ENCODE results near the gene TRMT1.
"Not testable (repeated sequence)": the region's sequence is repeated elsewhere in the genome, so short reads cannot be mapped to it uniquely, and the experiment has no call there.

Gene TRMT1

DNA sequence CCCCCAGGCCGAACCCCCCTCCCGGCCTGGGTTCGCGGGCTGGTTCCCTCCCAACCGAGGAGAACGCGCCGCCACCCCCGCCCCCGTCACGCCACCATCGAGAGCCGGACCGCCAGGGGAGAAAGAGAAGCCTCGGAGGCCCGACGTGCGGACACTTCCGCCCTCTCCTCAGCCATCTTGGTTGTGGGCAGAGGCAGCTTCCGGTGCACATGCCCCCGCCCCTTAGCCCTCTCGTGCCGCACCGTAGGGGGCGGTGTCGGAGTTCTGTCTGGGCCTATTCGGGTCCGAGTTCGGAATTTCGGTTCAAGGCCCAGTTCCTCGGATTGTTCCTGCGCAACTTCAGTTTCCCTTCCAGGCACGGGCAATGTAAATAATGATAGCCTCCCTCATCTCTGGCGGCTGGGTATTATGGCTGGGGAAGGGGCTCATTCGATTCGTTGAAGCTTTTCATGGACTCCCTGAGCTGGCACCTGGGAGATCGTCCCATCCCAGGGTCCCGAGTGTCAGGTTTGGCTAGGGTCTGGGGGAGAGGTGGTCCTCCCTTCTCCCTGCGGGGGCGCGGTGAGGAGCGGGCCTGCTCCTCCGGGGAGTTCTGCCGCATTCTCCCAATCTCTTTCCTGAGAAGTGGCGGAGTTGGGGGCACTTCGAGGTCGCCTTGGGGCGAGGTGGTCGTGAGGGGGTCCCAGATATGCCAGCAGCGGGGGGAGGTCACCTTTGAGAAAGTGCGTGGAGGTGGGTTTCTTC lies 33.8 kb upstream of the TRMT1 start, which contains the start of the genes IER2 and STX10:
Gene IER2, plus strand, starts transcription at position 225 of the 744 bp plus-strand sequence. CDS start 2,776 bp downstream, outside the sequence.
Gene STX10, minus strand, starts transcription at position 189 of the 744 bp plus-strand sequence. CDS start 202 bp downstream, outside the sequence.
- peak; percentile 85 to 90 for DNase-seq (ENCODE audit: low read depth in 2 of 2)

DNA sequence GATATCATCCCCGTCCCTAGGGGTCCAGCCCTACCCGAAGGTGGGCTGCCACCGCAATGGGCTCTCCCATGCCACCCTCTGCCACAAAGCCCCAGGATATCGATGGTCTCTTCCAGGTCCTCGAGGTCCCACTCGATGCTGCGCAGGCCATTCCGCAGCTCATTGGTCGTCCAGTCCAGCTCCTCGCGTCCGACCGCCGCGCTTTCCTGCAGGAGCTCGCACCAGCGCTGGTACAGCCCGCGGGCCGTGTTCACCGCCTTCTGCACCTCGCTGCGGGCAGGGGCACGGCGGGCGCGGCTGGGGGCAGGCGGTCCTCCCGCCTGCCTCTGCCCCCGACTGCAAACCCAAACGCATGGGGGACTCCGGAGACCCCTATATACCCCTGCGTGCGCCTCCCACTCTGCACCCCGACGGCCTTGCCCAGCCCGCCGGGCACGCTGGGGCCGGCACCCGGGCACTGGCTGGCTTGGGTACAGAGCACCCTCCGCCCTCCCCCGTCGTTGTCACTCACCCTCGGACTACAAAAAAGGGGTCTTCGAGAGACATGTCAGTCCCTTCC lies 33.2 kb upstream of the TRMT1 start:
- DNase-seq (ENCODE audit: low read depth in 2 of 2) = no peak

DNA sequence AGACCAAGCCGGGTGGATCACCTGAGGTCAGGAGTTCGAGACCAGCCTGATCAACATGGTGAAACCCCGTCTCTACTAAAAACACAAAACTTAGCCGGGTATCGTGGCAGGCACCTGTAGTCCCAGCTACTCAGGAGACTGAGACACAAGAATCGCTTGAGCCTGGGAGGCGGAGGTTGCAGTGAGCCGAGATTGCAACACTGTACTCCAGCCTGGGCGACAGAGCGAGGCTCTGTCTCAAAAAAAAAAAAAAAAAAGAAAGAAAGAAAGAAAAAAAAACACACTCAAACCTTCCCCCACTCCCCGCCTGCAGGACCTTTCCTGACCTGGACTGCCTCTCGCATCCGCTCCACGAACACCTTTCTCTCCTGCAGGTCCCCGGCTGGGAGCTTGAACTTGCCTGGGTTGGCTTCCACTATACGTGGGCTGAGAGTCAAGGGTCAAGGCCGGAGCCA lies 32.7 kb upstream of the TRMT1 start:
- DNase-seq (ENCODE audit: low read depth in 2 of 2) = not testable (repeated sequence)

DNA sequence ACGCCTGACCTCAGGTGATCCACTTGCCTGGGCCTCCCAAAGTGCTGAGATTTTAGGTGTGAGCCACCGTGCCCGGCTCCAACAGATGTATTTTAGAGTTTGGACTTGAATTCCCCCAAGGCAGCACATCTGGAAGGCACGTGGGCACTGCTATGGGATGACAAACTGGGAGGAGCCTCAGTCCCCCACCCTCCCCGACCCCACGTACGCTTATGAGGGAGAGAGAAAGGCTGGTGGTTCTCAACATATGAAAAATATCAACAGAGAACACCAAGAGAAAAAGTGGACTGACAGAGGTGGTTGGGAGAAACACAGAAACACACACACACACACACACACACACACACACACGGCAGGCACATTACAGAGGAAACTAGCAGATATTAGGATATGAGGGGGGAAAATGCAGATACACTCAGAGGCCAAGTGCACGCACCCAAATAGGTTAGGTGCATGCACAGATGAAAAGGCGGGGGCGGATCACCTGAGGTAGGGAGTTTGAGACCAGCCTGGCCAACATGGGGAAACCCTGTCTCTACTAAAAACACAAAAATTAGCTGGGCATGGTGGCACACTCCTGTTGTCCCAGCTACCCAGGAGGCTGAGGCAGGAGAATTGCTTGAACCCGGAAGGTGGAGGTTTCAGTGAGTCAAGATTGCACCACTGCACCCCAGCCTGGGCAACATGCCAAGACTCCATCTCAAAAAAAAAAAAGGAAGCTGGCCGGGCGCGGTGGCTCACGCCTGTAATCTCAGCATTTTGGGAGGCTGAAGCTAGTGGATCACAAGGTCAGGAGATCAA lies 30.4 kb upstream of the TRMT1 start:
- no peak for DNase-seq (ENCODE audit: low read depth in 2 of 2)

DNA sequence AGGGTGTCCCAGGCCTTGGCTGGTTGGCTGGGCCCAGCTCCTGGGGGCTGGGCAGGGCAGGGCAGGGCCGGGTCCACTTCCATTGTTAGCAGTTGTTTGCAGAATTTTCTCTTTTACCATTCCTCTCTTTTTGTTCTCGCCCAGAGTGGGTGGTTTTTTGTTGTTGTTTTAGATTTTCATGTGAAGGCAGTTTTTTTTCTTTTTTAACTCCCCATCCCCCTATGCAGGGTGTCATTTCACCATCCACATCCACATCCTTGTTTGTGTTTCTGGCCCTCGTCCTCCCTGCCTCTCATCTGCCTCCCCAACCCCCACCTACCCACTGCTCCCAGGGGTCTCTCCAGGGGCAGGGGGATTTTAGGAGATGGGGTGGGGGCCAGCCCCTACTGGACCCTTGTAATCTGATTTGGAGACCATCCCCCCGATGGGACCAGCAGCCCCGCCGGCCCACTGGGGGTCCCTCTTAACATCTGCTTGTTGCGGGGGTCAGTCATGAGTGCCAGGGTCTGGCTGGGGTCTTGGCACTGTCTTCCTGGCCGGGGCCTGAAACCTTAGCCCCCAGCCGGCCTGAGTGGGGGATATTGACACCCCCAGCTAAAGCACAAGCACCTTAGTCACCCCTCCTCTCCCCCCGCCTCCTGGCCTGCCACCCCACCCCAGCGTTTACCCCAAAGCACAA lies 23.2 kb upstream of the TRMT1 start:
- DNase-seq (ENCODE audit: low read depth in 2 of 2) = no peak

DNA sequence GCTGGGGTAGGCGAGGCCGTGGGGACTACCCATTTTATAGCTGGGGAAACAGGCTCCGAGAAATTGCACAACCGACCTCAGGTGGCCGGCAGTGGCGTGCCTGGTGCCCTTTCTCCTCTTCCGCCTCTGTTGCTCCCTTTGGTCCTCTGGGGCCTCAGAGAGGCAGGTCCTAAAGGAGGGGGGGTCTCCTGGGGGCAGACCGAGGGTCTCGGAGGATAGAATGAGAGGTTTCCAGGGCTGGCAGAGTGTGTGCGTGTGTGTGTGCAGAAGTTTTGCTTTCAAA lies 22.3 kb upstream of the TRMT1 start:
- DNase-seq (ENCODE audit: low read depth in 2 of 2) = no peak

DNA sequence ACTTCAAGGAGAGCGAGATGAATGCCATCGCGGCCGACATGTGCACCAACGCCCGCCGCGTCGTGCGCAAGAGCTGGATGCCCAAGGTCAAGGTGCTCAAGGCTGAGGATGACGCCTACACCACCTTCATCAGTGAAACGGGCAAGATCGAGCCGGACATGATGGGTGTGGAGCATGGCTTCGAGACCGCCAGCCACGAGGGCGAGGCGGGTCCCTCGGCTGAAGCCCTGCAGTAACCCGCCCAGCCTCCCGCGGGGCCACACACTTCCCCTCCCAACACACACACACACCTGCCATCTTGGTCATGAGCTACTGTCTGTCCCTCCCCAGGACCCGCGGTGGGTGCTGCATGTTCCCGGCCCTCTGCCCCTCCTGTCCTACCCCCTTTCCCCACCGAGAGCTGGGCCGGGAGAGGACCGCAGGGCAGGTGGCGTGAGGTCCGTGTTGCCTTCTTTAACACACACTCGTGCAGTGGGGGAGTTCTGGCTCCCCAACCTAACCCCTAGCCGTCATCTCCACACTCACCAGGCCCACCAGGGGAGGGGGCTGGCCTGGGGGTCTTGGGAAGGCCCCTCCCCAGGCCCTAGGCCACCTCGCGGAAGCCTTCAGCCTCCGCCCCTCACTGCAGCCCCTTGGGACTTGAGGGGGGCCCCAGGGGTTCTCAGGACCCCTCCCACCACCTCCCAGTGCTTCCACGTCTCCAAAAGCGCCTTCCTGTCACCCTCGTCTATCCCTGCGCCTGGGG lies 21.8 kb upstream of the TRMT1 start:
- no peak for DNase-seq (ENCODE audit: low read depth in 2 of 2)

DNA sequence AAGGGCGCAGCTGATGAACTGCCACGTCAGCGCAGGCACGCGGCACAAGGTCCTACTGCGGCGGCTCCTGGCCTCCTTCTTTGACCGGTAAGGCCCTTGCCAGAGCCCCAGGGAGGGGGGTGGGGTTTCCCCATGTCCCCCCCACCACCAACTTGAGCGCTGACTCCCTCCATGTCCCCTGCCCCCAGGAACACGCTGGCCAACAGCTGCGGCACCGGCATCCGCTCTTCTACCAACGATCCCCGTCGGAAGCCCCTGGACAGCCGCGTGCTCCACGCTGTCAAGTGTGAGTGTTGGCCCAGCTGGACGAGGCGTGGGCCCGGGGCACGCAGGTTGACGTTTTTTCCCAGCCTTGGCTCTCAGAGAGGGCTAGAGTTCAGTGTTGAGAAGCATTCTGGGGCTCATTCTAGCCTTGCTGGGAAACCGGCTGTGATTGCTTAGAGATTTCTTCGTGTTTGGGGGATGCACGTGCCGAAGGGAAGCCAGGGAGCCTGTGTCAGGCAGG lies 20.8 kb upstream of the TRMT1 start:
- DNase-seq (ENCODE audit: low read depth in 2 of 2) = no peak

DNA sequence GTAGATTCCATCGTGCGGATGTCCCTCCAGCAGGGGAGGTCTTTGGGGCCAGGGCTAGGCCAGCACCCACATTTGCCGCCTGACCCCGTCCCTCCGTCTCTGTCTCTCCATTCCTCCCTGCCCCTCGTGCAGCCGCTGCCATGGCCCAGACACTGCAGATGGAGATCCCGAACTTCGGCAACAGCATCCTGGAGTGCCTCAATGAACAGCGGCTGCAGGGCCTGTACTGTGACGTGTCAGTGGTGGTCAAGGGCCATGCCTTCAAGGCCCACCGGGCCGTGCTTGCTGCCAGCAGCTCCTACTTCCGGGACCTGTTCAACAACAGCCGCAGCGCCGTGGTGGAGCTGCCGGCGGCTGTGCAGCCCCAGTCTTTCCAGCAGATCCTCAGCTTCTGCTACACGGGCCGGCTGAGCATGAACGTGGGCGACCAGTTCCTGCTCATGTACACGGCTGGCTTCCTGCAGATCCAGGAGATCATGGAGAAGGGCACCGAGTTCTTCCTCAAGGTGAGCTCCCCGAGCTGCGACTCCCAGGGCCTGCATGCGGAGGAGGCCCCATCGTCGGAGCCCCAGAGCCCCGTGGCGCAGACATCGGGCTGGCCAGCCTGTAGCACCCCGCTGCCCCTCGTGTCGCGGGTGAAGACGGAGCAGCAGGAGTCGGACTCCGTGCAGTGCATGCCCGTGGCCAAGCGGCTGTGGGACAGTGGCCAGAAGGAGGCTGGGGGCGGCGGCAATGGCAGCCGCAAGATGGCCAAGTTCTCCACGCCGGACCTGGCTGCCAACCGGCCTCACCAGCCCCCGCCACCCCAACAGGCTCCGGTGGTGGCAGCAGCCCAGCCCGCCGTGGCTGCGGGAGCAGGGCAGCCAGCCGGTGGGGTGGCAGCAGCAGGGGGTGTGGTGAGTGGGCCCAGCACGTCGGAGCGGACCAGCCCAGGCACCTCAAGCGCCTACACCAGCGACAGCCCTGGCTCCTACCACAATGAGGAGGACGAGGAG lies 18.8 kb upstream of the TRMT1 start:
- no peak for DNase-seq (ENCODE audit: low read depth in 2 of 2)

DNA sequence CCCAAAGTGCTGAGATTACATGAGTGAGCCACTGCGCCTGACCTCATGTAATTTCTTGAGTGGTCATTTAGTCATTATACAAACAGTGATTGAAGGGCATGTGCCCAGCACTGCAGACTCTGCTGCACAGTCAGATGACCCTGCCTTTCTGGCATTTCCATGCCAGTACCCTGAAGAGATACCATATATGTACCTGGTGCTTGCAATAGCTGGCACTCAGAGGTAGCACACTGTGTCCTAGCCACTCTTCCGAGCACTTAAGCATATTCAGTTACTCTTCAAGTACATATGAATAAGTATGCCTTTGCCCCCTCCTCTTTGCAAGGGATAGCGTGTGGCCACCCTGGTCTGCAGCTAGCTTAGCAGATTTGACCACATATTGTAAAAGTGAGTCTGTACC lies 18.1 kb upstream of the TRMT1 start:
- no peak for DNase-seq (ENCODE audit: low read depth in 2 of 2)

DNA sequence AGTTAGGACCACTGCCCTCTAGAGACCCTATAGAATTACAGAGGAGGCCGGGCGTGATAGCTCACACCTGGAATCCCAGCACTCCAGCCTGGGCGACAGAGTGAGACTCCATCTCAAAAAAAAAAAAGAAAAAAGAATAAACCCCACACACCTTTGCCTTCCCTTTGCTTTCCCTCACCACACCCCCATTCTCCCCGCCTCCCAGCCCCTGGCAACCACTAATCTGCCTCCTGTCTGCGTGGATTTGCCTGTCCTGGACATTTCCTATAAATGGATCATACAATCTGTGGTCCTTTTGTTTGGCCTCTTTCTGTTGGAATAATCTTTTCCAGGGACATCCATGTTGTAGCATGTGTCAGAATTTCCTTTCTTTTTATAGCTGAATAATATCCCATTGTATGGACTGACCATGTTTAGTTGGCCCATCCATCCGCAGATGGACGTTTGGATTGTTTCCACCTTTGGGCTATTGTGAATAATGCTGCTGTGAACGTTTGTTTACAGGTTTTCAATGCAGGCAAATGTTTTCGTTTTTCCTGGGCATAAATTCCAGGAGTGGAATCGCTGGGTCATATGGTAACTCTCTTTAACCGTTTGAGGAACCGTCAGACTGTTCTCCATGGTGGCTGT lies 16.8 kb upstream of the TRMT1 start:
- DNase-seq (ENCODE audit: low read depth in 2 of 2) = no peak

DNA sequence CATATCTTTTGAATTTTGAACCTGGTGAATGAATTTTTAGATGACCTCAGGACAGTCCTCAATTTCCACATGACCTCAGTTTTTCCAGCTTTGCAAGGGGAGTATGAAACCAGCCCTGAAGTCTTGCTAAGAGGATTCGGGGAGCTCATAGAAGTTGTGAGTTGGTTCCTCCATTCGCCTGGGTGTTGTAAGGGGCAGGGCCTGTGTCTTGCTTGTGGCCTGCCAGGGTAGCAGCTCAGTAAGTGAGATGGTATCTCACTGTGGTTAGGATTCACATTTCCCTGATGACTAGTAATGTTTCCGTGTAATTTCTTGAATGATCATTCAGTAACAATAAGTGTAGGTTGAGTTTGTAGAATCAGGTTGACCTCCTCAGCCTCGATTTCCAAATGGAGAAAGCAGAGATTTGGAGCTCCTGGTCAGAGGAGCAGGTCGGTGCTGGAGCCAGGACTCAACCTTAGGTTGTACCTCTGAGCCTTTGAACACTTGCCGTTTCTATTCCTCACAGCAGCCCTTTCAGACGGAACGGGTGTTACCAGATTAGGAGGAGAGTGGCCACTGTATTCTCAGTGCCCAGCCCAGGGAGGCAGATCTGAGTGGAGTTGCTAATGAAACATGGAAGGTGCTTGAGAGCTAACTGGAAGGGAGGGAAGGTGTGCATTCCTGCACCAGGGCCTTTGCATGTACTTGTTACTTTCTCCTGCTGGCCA lies 16.1 kb upstream of the TRMT1 start:
- peak in 1 of 2 donors; percentile 65 for DNase-seq (ENCODE audit: low read depth in 2 of 2)

DNA sequence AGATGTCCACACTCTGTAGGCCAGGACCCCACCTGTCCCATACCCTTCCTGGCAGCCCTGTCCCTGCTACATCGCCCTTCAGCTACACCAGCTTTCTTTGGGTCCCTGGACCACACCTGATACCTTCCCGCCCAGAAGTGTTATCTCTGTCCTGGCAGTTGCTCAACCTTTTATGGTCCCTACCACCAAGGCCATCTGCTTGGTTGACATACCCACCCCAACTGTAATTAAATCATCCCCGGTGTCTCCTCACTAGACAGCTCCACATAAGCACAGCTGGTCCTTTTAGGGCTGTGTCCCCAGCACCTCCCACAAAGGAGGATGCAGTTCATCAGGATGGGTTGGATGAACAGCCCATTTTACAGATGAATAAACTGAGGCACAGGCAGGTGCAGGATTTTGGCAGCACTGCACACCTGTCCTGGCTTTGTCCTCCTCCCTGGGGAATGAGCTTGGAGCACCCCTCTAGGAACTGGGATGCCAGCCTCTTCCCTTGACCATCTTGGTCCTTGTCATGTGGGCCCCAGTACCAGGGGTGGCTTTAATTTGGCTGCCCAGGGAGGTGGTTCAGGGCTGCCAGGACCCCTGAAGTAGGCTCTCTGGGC lies 14.4 kb upstream of the TRMT1 start:
- no peak for DNase-seq (ENCODE audit: low read depth in 2 of 2)

DNA sequence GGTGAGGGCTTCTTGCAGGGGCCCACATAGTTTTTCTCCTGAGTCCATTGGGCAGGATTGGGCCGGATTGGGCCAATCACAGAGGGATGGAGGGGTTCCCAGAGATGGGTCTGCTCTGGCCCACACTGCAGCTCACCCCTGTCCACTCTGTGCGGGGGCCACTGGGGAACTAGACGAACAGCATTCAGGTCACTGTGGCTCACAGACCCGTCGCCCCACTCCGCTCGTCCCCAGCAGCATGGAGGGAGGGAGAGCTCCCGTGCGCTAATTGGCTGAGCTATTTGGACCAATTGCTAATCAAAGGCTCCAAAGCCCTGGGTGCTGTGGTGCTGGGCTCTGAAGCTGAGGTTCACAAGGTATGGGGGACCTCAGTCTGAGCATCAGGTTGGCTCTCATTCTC lies 12.8 kb upstream of the TRMT1 start:
- no peak for DNase-seq (ENCODE audit: low read depth in 2 of 2)

DNA sequence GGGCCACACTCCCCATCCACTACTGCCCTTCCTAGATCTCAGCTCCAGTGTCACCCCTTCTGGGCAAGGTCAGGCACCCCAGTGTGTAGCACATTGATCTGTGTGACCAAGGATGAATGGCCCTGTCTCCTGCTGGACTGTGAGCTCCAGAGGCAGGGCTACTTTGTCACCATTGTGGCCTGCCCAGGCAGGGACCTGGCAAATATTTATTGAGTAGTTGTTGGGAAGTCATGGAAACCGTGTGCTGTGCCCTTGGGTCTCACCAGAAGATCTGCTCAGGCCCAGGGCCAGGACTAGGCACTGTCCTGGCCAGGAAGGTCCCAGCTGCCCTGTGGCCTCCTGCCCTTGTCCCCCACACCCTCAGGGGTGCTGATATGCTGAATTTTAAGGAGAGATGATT lies 12.0 kb upstream of the TRMT1 start:
- no peak for DNase-seq (ENCODE audit: low read depth in 2 of 2)

DNA sequence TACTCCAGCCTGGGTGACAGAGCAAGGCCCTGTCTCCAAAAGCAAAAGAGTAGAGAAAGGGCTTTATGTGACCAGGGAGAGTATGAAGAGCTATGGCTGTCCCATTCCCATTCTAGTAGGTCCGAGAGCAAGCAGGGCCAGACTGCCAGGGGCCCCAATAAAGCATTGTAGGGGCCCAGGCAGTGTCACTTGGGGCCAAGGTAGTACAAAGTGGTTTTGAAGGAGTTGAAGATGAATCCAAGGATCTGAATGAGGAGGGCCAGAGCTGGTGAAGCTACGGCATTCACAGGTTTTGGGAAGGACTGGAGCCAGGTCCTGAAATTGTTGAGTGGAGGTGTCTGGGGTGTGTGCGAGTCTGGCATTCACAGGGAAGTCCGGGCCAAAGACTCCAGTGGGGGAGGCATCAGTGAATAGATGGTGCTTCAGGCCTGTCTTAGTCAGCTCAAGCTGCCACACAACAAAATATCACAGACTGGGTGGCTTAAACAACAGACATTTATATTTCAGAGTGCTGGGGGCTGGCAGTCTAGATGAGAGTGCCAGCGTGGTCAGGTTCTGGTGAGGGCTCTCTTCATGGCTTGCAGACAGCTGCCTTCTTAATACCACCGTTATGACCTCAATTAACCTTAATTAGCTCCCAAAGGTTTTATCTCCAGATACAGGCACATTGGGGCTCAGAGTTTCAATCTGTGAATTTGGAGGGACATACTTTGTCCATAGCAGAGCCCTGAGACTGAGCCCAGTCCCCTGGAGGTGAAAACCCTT lies 11.5 kb upstream of the TRMT1 start:
- DNase-seq (ENCODE audit: low read depth in 2 of 2) = no peak

DNA sequence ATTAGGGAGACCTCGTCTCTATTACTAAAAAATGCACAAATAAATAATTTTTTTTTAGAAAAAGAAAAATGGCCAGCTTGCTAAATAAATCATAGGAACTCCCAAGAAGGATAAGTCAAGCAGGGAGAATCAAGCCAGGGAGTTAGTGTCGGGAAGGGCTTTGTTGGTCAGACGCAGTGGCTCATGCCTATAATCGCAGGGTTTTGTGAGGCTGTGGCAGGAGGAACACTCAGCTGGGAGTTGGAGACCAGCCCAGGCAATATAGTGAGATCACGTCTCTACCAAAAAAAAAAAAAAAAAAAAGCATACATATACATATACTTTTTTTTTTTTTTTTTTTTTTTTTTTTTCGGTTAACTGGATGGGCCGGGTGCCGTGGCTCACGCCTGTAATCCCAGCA lies 10.5 kb upstream of the TRMT1 start:
- DNase-seq (ENCODE audit: low read depth in 2 of 2) = no peak

All from stimulated activated CD8-positive, alpha-beta memory T cell treated with anti-CD3 and anti-CD28 coated beads, Interleukin-15, amount 100 ng/mL, for 4 hours (primary cell).